ENCODE results near the gene LSAMP. TPM values are rescaled to one million over a fixed set of nuclear protein-coding genes. Genes with fewer than 3 reads are reported as not detected.

Gene LSAMP
- total RNA-seq, 1 donor from 2014 or later, result 16.4 TPM

DNA sequence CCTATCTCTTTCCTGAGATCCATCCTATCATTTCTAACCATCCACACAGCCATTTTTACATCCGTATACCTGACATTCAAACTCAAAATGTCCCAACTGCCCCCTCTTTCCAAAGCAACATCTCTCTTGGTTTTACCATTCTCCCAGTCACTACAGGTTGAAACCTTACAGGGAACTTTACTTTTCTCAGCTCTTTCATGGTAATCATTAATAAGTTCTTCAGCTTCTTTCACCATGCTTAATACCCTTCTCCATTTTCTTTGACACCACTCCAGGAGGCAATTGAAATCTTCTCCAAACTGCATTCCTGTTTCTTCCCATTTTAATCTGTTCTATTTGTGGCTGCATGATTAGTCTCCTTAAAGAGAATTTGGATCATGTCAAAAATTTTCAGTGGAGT, 469.5 kb downstream of the LSAMP start:
- no peak overlapping the region for H3K4me3 ChIP-seq (ENCODE audit: insufficient read depth, low read depth, low read length)
- H3K79me2 ChIP-seq (ENCODE audit: insufficient read depth, low read length), result no peaks in the 10 kb centered on the region
- Mint-ChIP-seq H3K4me3 (ENCODE audit: unreplicated experiment) (peak overlapping the region; percentile 27), H3K36me3 (ENCODE audit: low read depth, unreplicated experiment) (no peaks in the 10 kb centered on the region), H3K27me3 (ENCODE audit: low read depth, unreplicated experiment) (no peaks in the 10 kb centered on the region), H3K4me1 (ENCODE audit: low read depth, unreplicated experiment) (peaks cover 23% of the 10 kb centered on the region), H3K27ac (ENCODE audit: unreplicated experiment) (peak overlapping the region; percentile 87), H3K9me3 (ENCODE audit: unreplicated experiment) (no peaks in the 10 kb centered on the region)
- no peak overlapping the region for H2AFZ ChIP-seq (ENCODE audit: low read depth, low read length)
- no peaks in the 10 kb centered on the region for H3K36me3 ChIP-seq (ENCODE audit: insufficient read depth, low read length)
- H3K27me3 ChIP-seq (ENCODE audit: insufficient read depth, low read length), result no peaks in the 10 kb centered on the region
- H3K4me1 ChIP-seq (ENCODE audit: insufficient read depth, low read length), result peaks cover 12% of the 10 kb centered on the region
- peak overlapping the region; percentile 77 for H3K4me2 ChIP-seq (ENCODE audit: low read length)
- no peaks in the 10 kb centered on the region for H3K9me3 ChIP-seq (ENCODE audit: insufficient read depth, low read depth, low read length)
- DNase-seq (ENCODE audit: low read depth) (no peak), FAIRE-seq (no peak)
- no peak for TF ChIP-seq EZH2 (IDR thresholded peaks at IDR 0.05; ENCODE audit: insufficient read depth, low read length)
- TF ChIP-seq, protein P1, sequence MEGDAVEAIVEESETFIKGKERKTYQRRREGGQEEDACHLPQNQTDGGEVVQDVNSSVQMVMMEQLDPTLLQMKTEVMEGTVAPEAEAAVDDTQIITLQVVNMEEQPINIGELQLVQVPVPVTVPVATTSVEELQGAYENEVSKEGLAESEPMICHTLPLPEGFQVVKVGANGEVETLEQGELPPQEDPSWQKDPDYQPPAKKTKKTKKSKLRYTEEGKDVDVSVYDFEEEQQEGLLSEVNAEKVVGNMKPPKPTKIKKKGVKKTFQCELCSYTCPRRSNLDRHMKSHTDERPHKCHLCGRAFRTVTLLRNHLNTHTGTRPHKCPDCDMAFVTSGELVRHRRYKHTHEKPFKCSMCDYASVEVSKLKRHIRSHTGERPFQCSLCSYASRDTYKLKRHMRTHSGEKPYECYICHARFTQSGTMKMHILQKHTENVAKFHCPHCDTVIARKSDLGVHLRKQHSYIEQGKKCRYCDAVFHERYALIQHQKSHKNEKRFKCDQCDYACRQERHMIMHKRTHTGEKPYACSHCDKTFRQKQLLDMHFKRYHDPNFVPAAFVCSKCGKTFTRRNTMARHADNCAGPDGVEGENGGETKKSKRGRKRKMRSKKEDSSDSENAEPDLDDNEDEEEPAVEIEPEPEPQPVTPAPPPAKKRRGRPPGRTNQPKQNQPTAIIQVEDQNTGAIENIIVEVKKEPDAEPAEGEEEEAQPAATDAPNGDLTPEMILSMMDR (IDR thresholded peaks at IDR 0.05; ENCODE audit: insufficient read depth, low read depth, low read length), result no peak
- no peaks in the 10 kb centered on the region for H4K20me1 ChIP-seq (ENCODE audit: insufficient read depth, low read length)
- H3K9ac ChIP-seq (ENCODE audit: low read length), result no peak overlapping the region
- H3K27ac ChIP-seq (ENCODE audit: low read depth, low read length), result no peak overlapping the region

DNA sequence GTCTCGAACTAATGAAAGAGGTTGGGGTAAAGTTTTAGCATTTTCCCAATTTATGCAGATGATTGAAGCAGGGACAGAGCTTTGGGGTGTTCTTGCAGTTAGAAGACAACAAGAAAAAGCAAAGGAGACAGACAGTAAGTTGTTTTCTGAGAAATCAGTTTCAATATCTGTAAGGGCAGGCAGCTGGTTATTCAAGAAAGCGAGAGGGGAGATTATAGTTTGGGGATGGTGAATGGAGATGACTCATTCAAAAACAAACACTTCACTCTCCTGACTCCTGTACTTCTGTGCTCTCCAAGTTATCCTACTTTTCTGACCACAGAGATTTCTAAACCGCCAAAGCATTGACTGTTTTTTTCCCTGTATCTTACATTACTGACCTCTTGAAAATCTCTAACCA, 469.9 kb downstream of the LSAMP start:
- TF ChIP-seq, protein P1 (IDR thresholded peaks at IDR 0.05; ENCODE audit: insufficient read depth, low read depth, low read length), result no peak
- no peak for TF ChIP-seq EZH2 (IDR thresholded peaks at IDR 0.05; ENCODE audit: insufficient read depth, low read length)
- Histone ChIP-seq H3K36me3 (ENCODE audit: insufficient read depth, low read length) (no peaks in the 10 kb centered on the region), H4K20me1 (ENCODE audit: insufficient read depth, low read length) (no peaks in the 10 kb centered on the region), H3K9ac (ENCODE audit: low read length) (peak overlapping the region; percentile 12), H3K9me3 (ENCODE audit: insufficient read depth, low read depth, low read length) (no peaks in the 10 kb centered on the region), H3K4me1 (ENCODE audit: insufficient read depth, low read length) (peaks cover 12% of the 10 kb centered on the region), H3K27ac (ENCODE audit: low read depth, low read length) (no peak overlapping the region), H3K4me2 (ENCODE audit: low read length) (peak overlapping the region; percentile 77), H3K27me3 (ENCODE audit: insufficient read depth, low read length) (no peaks in the 10 kb centered on the region), H3K79me2 (ENCODE audit: insufficient read depth, low read length) (no peaks in the 10 kb centered on the region), H3K4me3 (ENCODE audit: insufficient read depth, low read depth, low read length) (no peak overlapping the region), H2AFZ (ENCODE audit: low read depth, low read length) (no peak overlapping the region)
- DNase-seq (ENCODE audit: low read depth) (peak; percentile 94), FAIRE-seq (peak; percentile 87)
- Mint-ChIP-seq H3K4me3 (ENCODE audit: unreplicated experiment) (peak overlapping the region; percentile 27), H3K9me3 (ENCODE audit: unreplicated experiment) (no peaks in the 10 kb centered on the region), H3K27ac (ENCODE audit: unreplicated experiment) (peak overlapping the region; percentile 87), H3K27me3 (ENCODE audit: low read depth, unreplicated experiment) (no peaks in the 10 kb centered on the region), H3K4me1 (ENCODE audit: low read depth, unreplicated experiment) (peaks cover 25% of the 10 kb centered on the region), H3K36me3 (ENCODE audit: low read depth, unreplicated experiment) (no peaks in the 10 kb centered on the region)

DNA sequence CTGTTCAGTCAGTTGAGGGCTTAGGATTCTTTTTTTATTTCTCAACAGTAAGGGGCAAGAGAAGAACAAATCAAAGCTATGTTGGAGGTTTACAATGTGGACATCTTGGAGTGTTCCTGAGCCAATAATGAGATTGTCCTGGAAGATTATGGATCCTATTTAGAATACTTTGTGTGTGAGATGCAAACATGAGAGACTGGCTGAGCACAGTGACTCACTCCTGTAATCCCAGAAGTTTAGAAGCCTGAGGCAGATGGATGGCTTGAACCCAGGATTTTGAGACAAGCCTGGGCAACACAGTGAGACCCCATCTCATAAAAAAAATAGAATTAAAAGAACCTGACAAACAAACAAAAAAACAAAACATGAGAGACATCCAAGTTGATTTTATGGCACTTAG, 470.3 kb downstream of the LSAMP start:
- H3K9me3 ChIP-seq (ENCODE audit: insufficient read depth, low read depth, low read length), result no peaks in the 10 kb centered on the region
- no peak overlapping the region for H2AFZ ChIP-seq (ENCODE audit: low read depth, low read length)
- Mint-ChIP-seq H3K27me3 (ENCODE audit: low read depth, unreplicated experiment) (no peaks in the 10 kb centered on the region), H3K27ac (ENCODE audit: unreplicated experiment) (peak overlapping the region; percentile 87), H3K4me1 (ENCODE audit: low read depth, unreplicated experiment) (peaks cover 25% of the 10 kb centered on the region), H3K4me3 (ENCODE audit: unreplicated experiment) (no peak overlapping the region), H3K9me3 (ENCODE audit: unreplicated experiment) (no peaks in the 10 kb centered on the region), H3K36me3 (ENCODE audit: low read depth, unreplicated experiment) (no peaks in the 10 kb centered on the region)
- peak; percentile 25 for DNase-seq (ENCODE audit: low read depth)
- H3K9ac ChIP-seq (ENCODE audit: low read length), result peak overlapping the region; percentile 12
- H3K27ac ChIP-seq (ENCODE audit: low read depth, low read length), result no peak overlapping the region
- H3K36me3 ChIP-seq (ENCODE audit: insufficient read depth, low read length), result no peaks in the 10 kb centered on the region
- peaks cover 12% of the 10 kb centered on the region for H3K4me1 ChIP-seq (ENCODE audit: insufficient read depth, low read length)
- H3K4me3 ChIP-seq (ENCODE audit: insufficient read depth, low read depth, low read length), result no peak overlapping the region
- no peak for TF ChIP-seq EZH2 (IDR thresholded peaks at IDR 0.05; ENCODE audit: insufficient read depth, low read length)
- TF ChIP-seq, protein P1 (IDR thresholded peaks at IDR 0.05; ENCODE audit: insufficient read depth, low read depth, low read length), result no peak
- H4K20me1 ChIP-seq (ENCODE audit: insufficient read depth, low read length), result no peaks in the 10 kb centered on the region
- no peaks in the 10 kb centered on the region for H3K79me2 ChIP-seq (ENCODE audit: insufficient read depth, low read length)
- H3K27me3 ChIP-seq (ENCODE audit: insufficient read depth, low read length), result no peaks in the 10 kb centered on the region
- peak overlapping the region; percentile 77 for H3K4me2 ChIP-seq (ENCODE audit: low read length)
- FAIRE-seq, result peak; percentile 43

Measured in astrocyte (in vitro differentiated cells and primary cell).